SU-DHL-6 (cell line): ENCODE data around the gene SLC47A2.

Experiments used
- H2AFZ ChIP-seq: fragments of 200-600 bp; sonication (generic); 2 replicates; pipeline ENCODE4 v1.6.1; 2014; ENCODE audit warnings: low read depth, mild to moderate bottlenecking, moderate library complexity, mixed read lengths, antibody characterized with exemption, low read length; ENCODE audit not compliant: severe bottlenecking
- H3F3A ChIP-seq: fragments of 200-600 bp; shearing (Covaris generic); 2 replicates; pipeline ENCODE4 v1.6.0; 2016; ENCODE audit warnings: antibody characterized with exemption, mild to moderate bottlenecking; ENCODE audit not compliant: insufficient read depth
- H3K27ac ChIP-seq: fragments of 200-600 bp; sonication (generic); 2 replicates; pipeline ENCODE4 v1.5.1; 2016; ENCODE audit warnings: low read depth, mild to moderate bottlenecking, low read length, moderate library complexity, mixed read lengths
- H3K27me3 ChIP-seq: fragments of 200-600 bp; sonication (generic), shearing (Covaris generic); 2 replicates; pipeline ENCODE4 v1.6.0; 2014; ENCODE audit warnings: mild to moderate bottlenecking, low read length
- H3K36me3 ChIP-seq: fragments of 200-600 bp; sonication (generic); 2 replicates; pipeline ENCODE4 v1.6.1; 2014; ENCODE audit warnings: mild to moderate bottlenecking, low read length, mixed read lengths
- H3K4me2 ChIP-seq: fragments of 300-600, 200-600 bp; shearing (Covaris generic), sonication (generic); 2 replicates; pipeline ENCODE4 v1.6.0; 2014; ENCODE audit warnings: low read length, low read depth, mild to moderate bottlenecking; ENCODE audit not compliant: poor library complexity, severe bottlenecking
- H3K4me3 ChIP-seq: fragments of 200-600 bp; sonication (generic); 2 replicates; pipeline ENCODE4 v1.5.1; 2014; ENCODE audit warnings: antibody characterized with exemption, low read length, mild to moderate bottlenecking, mixed read lengths; ENCODE audit not compliant: insufficient read depth, poor library complexity, severe bottlenecking
- H3K79me2 ChIP-seq: fragments of 200-600 bp; sonication (generic); 2 replicates; pipeline ENCODE4 v1.6.1; 2014; ENCODE audit warnings: mild to moderate bottlenecking, low read length, moderate library complexity; ENCODE audit not compliant: insufficient read depth
- H3K9ac ChIP-seq: fragments of 200-600 bp; sonication (generic); 2 replicates; pipeline ENCODE4 v1.7.0; 2014; ENCODE audit warnings: mild to moderate bottlenecking, low read length
- H3K9me2 ChIP-seq: fragments of 200-600 bp; sonication (generic); replicated peaks from 2 replicates; pipeline ENCODE4 v1.6.1; 2014; ENCODE audit warnings: low read length; ENCODE audit not compliant: insufficient read depth
- H3K9me3 ChIP-seq: fragments of 200-600 bp; sonication (generic); 2 replicates; pipeline ENCODE4 v1.6.1; 2014; ENCODE audit warnings: low read length, mixed read lengths; ENCODE audit not compliant: insufficient read depth
- H4K20me1 ChIP-seq: fragments of 200-600 bp; sonication (generic); 2 replicates; pipeline ENCODE4 v1.6.1; 2014; ENCODE audit warnings: low read depth, mild to moderate bottlenecking, antibody characterized with exemption, low read length, moderate library complexity, mixed read lengths
- EZH2phosphoT487 ChIP-seq: fragments of 200-600 bp; sonication (generic), shearing (Covaris generic); conservative IDR thresholded peaks from 2 replicates; pipeline ENCODE4 v1.6.1; 2018; ENCODE audit warnings: mild to moderate bottlenecking, antibody characterized with exemption, low read length, moderate library complexity, mixed read lengths
- TF ChIP-seq, protein P1 (sequence below): fragments of 200-600 bp; sonication (generic); IDR thresholded peaks from one replicate; pipeline ENCODE4 v1.5.1; 2017; ENCODE audit warnings: antibody characterized with exemption, mild to moderate bottlenecking, low read length, moderate library complexity; ENCODE audit not compliant: insufficient read depth, poor library complexity, severe bottlenecking

Gene SLC47A2

DNA sequence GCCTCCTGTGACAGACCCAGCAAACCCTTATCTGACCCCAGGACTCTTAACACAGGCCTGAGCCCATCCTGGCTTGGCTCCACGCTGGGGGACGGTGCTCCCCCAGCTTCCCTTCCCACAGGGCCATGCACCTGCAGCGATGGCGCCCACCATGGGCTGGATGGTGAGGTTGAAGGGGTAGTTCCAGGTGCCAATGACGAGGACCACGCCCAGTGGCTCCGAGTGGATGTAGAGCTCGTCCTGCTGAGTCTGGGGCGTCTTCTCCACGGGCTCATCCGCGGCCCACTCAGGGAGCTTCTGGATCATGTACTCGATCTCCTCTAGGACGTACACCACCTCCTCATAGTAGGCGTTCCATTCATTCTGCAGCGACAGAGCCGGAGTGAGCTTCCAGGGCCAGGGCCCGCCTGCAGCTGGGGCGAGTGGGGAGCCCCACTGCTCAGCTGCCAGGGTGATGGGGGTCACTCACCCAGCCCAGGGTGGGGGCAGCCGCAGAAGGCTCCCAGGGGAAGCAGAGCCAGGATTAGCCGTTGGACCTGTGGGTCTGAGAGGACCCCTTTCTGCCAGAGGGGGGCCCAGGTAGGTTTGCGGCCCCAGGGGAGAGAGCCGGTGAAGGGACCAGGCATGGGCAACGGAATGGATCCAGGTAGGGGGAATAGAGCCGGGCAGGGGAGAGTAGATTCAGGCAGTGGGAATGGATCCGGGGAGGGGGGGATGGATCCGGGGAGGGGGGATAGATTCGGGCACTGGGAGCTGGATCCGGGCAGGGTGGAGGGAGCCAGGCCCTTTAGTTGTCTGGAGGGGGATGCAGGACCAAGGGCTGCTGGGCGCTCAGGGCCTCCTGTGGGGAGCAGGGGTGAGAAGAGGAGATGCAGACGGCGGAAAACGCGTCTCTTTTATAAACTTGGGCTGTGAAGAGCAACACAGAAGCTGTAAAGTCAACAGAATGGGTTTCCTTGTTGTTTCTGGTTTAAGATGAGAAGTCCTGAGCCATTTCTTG is 27.0 kb upstream of the SLC47A2 start:
- H4K20me1 ChIP-seq: no peaks in the 10 kb centered on the region
- H3K9me2 ChIP-seq: no peaks in the 10 kb centered on the region
- no peak overlapping the region for H3K9ac ChIP-seq
- TF ChIP-seq, protein P1, sequence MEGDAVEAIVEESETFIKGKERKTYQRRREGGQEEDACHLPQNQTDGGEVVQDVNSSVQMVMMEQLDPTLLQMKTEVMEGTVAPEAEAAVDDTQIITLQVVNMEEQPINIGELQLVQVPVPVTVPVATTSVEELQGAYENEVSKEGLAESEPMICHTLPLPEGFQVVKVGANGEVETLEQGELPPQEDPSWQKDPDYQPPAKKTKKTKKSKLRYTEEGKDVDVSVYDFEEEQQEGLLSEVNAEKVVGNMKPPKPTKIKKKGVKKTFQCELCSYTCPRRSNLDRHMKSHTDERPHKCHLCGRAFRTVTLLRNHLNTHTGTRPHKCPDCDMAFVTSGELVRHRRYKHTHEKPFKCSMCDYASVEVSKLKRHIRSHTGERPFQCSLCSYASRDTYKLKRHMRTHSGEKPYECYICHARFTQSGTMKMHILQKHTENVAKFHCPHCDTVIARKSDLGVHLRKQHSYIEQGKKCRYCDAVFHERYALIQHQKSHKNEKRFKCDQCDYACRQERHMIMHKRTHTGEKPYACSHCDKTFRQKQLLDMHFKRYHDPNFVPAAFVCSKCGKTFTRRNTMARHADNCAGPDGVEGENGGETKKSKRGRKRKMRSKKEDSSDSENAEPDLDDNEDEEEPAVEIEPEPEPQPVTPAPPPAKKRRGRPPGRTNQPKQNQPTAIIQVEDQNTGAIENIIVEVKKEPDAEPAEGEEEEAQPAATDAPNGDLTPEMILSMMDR: no peak
- no peak for TF ChIP-seq EZH2phosphoT487
- H3K27me3 ChIP-seq: no peaks in the 10 kb centered on the region
- no peak overlapping the region for H3K4me2 ChIP-seq
- no peaks in the 10 kb centered on the region for H3F3A ChIP-seq
- H3K9me3 ChIP-seq: no peaks in the 10 kb centered on the region
- no peak overlapping the region for H3K27ac ChIP-seq
- H3K36me3 ChIP-seq: no peaks in the 10 kb centered on the region
- no peak overlapping the region for H2AFZ ChIP-seq
- H3K79me2 ChIP-seq: no peaks in the 10 kb centered on the region
- H3K4me3 ChIP-seq: no peak overlapping the region

DNA sequence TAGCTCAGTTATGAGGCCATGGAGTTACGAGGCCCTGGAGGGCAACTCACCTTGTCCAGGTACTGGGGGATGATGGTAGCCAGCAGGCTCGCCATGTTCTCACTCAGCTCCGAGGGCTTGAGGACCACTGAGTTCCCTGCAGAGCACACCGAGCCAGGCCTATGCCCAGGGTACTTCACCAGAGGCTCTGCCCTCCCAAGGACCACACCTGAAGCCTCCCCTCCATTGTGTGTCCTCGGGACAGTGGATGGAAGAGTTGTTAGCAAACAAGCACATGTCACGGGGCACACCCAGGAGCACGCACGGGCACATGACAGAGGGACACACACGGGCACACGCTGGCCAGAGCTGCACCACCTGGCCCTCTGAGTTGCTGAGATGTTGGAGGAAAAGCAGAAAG is 26.1 kb upstream of the SLC47A2 start:
- H3K9me2 ChIP-seq: no peaks in the 10 kb centered on the region

DNA sequence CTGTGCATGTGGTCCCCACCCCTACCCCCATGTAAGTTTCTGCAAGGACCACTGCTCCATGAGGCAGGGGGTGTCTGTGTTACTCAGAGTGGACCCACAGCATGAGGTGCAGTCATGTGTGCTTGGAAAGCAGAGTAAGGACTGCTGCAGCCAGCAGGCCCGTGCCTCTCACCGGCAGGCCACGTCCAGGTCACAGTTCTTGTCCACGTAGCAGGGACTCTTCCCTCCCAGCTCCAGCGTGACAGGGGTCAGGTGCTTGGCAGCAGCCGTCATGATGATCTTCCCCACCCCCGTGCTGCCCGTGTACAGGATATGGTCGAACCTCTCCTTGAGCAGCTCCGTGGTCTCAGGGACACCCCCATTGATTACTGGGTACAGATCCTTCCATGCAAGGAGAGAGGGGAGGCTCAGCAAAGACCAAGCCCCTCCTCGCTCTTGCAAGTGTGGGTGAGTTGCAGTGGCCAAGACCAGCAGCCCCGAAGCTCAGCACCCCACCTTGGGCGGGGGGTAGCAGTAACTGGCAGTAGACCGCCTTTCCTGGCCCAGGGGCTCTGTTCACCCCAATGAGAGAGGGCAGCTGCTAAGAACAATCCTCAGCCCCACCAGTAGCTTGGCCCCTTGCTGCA is 25.6 kb upstream of the SLC47A2 start:
- Histone ChIP-seq H3F3A (no peaks in the 10 kb centered on the region), H3K4me2 (no peak overlapping the region), H3K27me3 (no peaks in the 10 kb centered on the region), H3K9ac (no peak overlapping the region), H3K9me2 (no peaks in the 10 kb centered on the region), H3K27ac (no peak overlapping the region), H2AFZ (no peak overlapping the region), H3K36me3 (no peaks in the 10 kb centered on the region), H4K20me1 (no peaks in the 10 kb centered on the region), H3K9me3 (no peaks in the 10 kb centered on the region), H3K4me3 (no peak overlapping the region), H3K79me2 (no peaks in the 10 kb centered on the region)
- no peak for TF ChIP-seq EZH2phosphoT487
- TF ChIP-seq, protein P1: no peak

More for the DNA sequence above, 26.1 kb upstream of the SLC47A2 start:
- Histone ChIP-seq H3K4me2 (no peak overlapping the region), H3K79me2 (no peaks in the 10 kb centered on the region), H3K36me3 (no peaks in the 10 kb centered on the region), H3K9me3 (no peaks in the 10 kb centered on the region), H4K20me1 (no peaks in the 10 kb centered on the region), H3K9ac (no peak overlapping the region), H3K4me3 (no peak overlapping the region), H3F3A (no peaks in the 10 kb centered on the region), H3K27me3 (no peaks in the 10 kb centered on the region), H3K27ac (no peak overlapping the region), H2AFZ (no peak overlapping the region)
- TF ChIP-seq, protein P1: no peak
- no peak for TF ChIP-seq EZH2phosphoT487
